Keratinocyte (primary cell): ENCODE data around the gene THRB. TPM values are rescaled to one million over a fixed set of nuclear protein-coding genes. Genes with fewer than 3 reads are reported as not detected.

Source experiments
- DNase-seq: peaks from one replicate; pipeline ENCODE4 v3.0.0-alpha.2; 2011; ENCODE audit warnings: low read depth, missing footprints, low spot score
- FAIRE-seq: peaks from 2 replicates; lab custom pipeline; 2011; peaks lifted over from hg19 to GRCh38; lab: Jason Lieb, UNC
- H2AFZ ChIP-seq: 2 replicates; pipeline ENCODE4 v1.6.0; 2012; ENCODE audit warnings: low read length, control low read depth, inconsistent platforms; ENCODE audit not compliant: control insufficient read depth
- H3K27ac ChIP-seq: 2 replicates; pipeline ENCODE4 v1.5.1; 2011; ENCODE audit warnings: low read length; ENCODE audit not compliant: control insufficient read depth, insufficient read depth
- H3K27me3 ChIP-seq: 3 replicates; pipeline ENCODE4 v1.6.0; 2011; ENCODE audit warnings: low read length; ENCODE audit not compliant: control insufficient read depth, insufficient read depth; ENCODE audit errors: extremely low read depth
- H3K36me3 ChIP-seq, 2 experiments: 2 replicates in 1 of 2; 3 replicates in 1 of 2; pipeline ENCODE4 v1.5.1; 2011; ENCODE audit warnings: low read length in 2 of 2, mild to moderate bottlenecking in 1 of 2; ENCODE audit not compliant: control insufficient read depth in 2 of 2, insufficient read depth in 2 of 2; ENCODE audit errors: extremely low read depth in 1 of 2
- H3K4me1 ChIP-seq: 3 replicates; pipeline ENCODE4 v1.5.1; 2011; ENCODE audit warnings: low read length; ENCODE audit not compliant: control insufficient read depth, insufficient read depth; ENCODE audit errors: extremely low read depth
- H3K4me2 ChIP-seq: 3 replicates; pipeline ENCODE4 v1.6.0; 2011; ENCODE audit warnings: low read depth, low read length; ENCODE audit not compliant: control insufficient read depth, insufficient read depth; ENCODE audit errors: extremely low read depth
- H3K4me3 ChIP-seq, 3 experiments: fragments of 200-600 bp in 1 of 3; sonication (generic) in 1 of 3; 2 replicates in 2 of 3; 3 replicates in 1 of 3; pipeline ENCODE4 v1.5.1; 2011 to 2016; ENCODE audit warnings: low read length in 3 of 3, mild to moderate bottlenecking in 3 of 3, control low read depth in 2 of 3, inconsistent platforms in 1 of 3, low read depth in 1 of 3, mixed read lengths in 1 of 3, mixed run types in 1 of 3, moderate library complexity in 1 of 3; ENCODE audit not compliant: control insufficient read depth in 2 of 3, insufficient read depth in 2 of 3; ENCODE audit errors: extremely low read depth in 1 of 3
- H3K79me2 ChIP-seq: 2 replicates; pipeline ENCODE4 v1.6.0; 2012; ENCODE audit warnings: low read length; ENCODE audit not compliant: control insufficient read depth, insufficient read depth
- H3K9ac ChIP-seq: 3 replicates; pipeline ENCODE4 v1.6.0; 2011; ENCODE audit warnings: low read length; ENCODE audit not compliant: control insufficient read depth, insufficient read depth; ENCODE audit errors: extremely low read depth
- H3K9me1 ChIP-seq: 3 replicates; pipeline ENCODE4 v1.6.0; 2011; ENCODE audit warnings: low read length; ENCODE audit not compliant: control insufficient read depth, insufficient read depth; ENCODE audit errors: extremely low read depth
- H3K9me3 ChIP-seq: 2 replicates; pipeline ENCODE4 v1.5.1; 2012; ENCODE audit warnings: low read depth, low read length; ENCODE audit not compliant: control insufficient read depth
- H4K20me1 ChIP-seq: 3 replicates; pipeline ENCODE4 v1.6.0; 2011; ENCODE audit warnings: low read length; ENCODE audit not compliant: control insufficient read depth, insufficient read depth; ENCODE audit errors: extremely low read depth
- EZH2 ChIP-seq: IDR thresholded peaks from one replicate; pipeline ENCODE4 v1.6.1; 2012; ENCODE audit warnings: inconsistent platforms, mild to moderate bottlenecking, low read length, moderate library complexity
- dilution Hi-C: fragments of 300-500 bp; cut with MboI; formaldehyde crosslinking; loops from one replicate; pipeline ENCODE4 v1.7.0; 2020; ENCODE audit warnings: low sequenced_read_pairs; ENCODE audit not compliant: extremely low pct_ligation_motif_present
- polyA plus RNA-seq, 5 experiments: library from polyadenylated mRNA; depleted of rRNA in 3 of 5; stranded (reverse) in 3 of 5; stranded (forward) in 1 of 5; unstranded in 1 of 5; fragments of >200 nt; gene quantifications; 1 replicate in 1 of 5; 2 replicates in 3 of 5; 3 replicates in 1 of 5; pipeline versions ENCODE4 v1.2.1 to v1.2.3, GENCODE V29; 2011 to 2012; ENCODE audit warnings: missing spikeins in 2 of 5, low read depth in 1 of 5, low replicate concordance in 1 of 5
- TF ChIP-seq, protein P1 (sequence below), 3 experiments: IDR thresholded peaks in 1 of 3; conservative IDR thresholded peaks in 1 of 3; optimal IDR thresholded peaks in 1 of 3; 2 replicates in 2 of 3; 3 replicates in 1 of 3; pipeline versions ENCODE3 to v1.5.1; 2011; ENCODE audit warnings: low read length in 3 of 3, mild to moderate bottlenecking in 3 of 3, moderate library complexity in 2 of 3, control low read depth in 1 of 3, inconsistent platforms in 1 of 3; ENCODE audit not compliant: insufficient read depth in 2 of 3; ENCODE audit errors: extremely low read depth in 1 of 3

THRB gene
- polyA plus RNA-seq, 1 donor (not counting 4 experiments of a cell fraction or from before 2014, with no cell fraction given) = 2.6 TPM

DNA sequence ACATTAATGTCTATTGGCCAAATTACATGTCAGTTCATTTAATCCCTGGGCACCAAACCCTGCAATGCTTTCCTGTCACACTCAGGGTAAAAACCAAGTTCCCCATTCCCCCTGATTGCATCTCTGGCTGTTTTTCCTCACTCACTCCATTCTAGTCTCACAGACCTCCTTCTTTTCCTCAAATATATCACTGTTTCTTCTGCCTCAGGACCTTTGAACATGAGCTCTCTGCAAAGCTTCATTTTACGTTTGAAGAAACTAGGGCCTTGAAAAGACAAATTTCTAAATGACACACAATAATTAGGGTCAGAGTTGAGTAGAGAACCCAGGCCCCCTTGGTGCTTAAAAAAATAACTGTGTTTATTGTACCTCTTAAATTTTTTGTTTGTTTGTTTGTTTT, 230.6 kb downstream of the THRB start:
- TF ChIP-seq, protein P1, sequence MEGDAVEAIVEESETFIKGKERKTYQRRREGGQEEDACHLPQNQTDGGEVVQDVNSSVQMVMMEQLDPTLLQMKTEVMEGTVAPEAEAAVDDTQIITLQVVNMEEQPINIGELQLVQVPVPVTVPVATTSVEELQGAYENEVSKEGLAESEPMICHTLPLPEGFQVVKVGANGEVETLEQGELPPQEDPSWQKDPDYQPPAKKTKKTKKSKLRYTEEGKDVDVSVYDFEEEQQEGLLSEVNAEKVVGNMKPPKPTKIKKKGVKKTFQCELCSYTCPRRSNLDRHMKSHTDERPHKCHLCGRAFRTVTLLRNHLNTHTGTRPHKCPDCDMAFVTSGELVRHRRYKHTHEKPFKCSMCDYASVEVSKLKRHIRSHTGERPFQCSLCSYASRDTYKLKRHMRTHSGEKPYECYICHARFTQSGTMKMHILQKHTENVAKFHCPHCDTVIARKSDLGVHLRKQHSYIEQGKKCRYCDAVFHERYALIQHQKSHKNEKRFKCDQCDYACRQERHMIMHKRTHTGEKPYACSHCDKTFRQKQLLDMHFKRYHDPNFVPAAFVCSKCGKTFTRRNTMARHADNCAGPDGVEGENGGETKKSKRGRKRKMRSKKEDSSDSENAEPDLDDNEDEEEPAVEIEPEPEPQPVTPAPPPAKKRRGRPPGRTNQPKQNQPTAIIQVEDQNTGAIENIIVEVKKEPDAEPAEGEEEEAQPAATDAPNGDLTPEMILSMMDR (optimal IDR thresholded peaks at IDR 0.05 in 1 of 3, IDR thresholded peaks at IDR 0.05 in 1 of 3, conservative IDR thresholded peaks at IDR 0.05 in 1 of 3; ENCODE audit: extremely low read depth in 1 of 3, insufficient read depth in 2 of 3, low read length in 3 of 3) = no peak
- TF ChIP-seq EZH2 = no peak

DNA sequence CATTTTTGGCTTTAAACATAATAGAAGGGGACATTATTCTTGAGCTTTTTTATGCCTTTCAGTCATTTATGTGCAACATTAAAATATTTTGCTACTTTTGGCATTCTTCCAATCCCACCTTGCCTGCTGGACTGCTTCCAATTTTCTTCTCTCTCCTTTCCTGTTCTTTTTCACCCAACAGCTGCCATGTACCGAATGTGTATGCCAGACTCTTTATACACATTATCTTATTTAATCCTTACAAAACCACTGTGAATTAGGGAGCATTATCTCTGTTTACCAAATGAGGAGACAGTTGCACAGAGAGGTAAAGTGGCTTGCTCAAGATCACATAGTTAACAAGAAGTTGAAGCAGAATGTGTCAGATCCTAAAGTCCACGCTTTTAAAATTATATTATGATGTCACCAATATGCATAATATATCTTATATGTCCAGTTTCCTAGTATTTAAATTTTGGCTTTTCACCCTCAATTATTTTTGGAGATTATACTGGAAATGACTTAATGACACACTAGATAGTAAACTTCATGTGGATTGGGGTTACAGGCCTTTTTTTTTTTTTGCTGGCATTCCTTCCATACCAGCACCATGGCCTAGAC, 231.5 kb downstream of the THRB start:
- H3K4me3 ChIP-seq = no peak overlapping the region
- dilution Hi-C loops = no loop called here
- no peaks in the 10 kb centered on the region for H3K36me3 ChIP-seq
- H3K9me3 ChIP-seq = no peaks in the 10 kb centered on the region
- no peak overlapping the region for H2AFZ ChIP-seq
- DNase-seq (no peak), FAIRE-seq (no peak)
- no peaks in the 10 kb centered on the region for H3K9me1 ChIP-seq
- H3K79me2 ChIP-seq = no peaks in the 10 kb centered on the region
- no peak overlapping the region for H3K9ac ChIP-seq
- H3K4me2 ChIP-seq = no peak overlapping the region
- H3K27ac ChIP-seq = no peak overlapping the region
- H3K4me1 ChIP-seq = peaks cover 3% of the 10 kb centered on the region
- no peaks in the 10 kb centered on the region for H4K20me1 ChIP-seq
- TF ChIP-seq, protein P1 (optimal IDR thresholded peaks at IDR 0.05 in 1 of 3, IDR thresholded peaks at IDR 0.05 in 1 of 3, conservative IDR thresholded peaks at IDR 0.05 in 1 of 3; ENCODE audit: extremely low read depth in 1 of 3, insufficient read depth in 2 of 3, low read length in 3 of 3) = no peak
- TF ChIP-seq EZH2 = no peak
- H3K27me3 ChIP-seq = no peaks in the 10 kb centered on the region

More for the DNA sequence above, 230.6 kb downstream of the THRB start:
- Histone ChIP-seq H3K4me1 (peaks cover 3% of the 10 kb centered on the region), H3K79me2 (no peaks in the 10 kb centered on the region), H3K27me3 (no peaks in the 10 kb centered on the region), H2AFZ (no peak overlapping the region), H4K20me1 (no peaks in the 10 kb centered on the region), H3K9me1 (no peaks in the 10 kb centered on the region), H3K9me3 (no peaks in the 10 kb centered on the region), H3K4me2 (no peak overlapping the region), H3K36me3 (no peaks in the 10 kb centered on the region), H3K27ac (no peak overlapping the region), H3K4me3 (no peak overlapping the region), H3K9ac (no peak overlapping the region)
- FAIRE-seq (no peak), DNase-seq (no peak)
- dilution Hi-C loops = no loop called here
